MM.1S (cell line): ENCODE measurements around the gene SAP30BP.

ENCODE experiments used
- DNase-seq: peaks from one replicate; pipeline ENCODE4 v3.0.0-alpha.2; 2015
- H2AFZ ChIP-seq: fragments of 300-600 bp; sonication (generic); 2 replicates; pipeline ENCODE4 v1.6.0; 2016; ENCODE audit warnings: antibody characterized with exemption, low read length
- H3F3A ChIP-seq: fragments of 300-600 bp; sonication (generic); 2 replicates; pipeline ENCODE4 v1.6.1; 2016; ENCODE audit warnings: mild to moderate bottlenecking, antibody characterized with exemption, low read length, moderate library complexity, mixed read lengths; ENCODE audit not compliant: insufficient read depth
- H3K27ac ChIP-seq: fragments of 300-600 bp; sonication (generic); 2 replicates; pipeline ENCODE4 v1.5.1; 2016; ENCODE audit warnings: mild to moderate bottlenecking, low read length
- H3K27me3 ChIP-seq: fragments of 300-600 bp; sonication (generic); replicated peaks from 2 replicates; pipeline ENCODE4 v1.6.0; 2016; ENCODE audit warnings: low read length; ENCODE audit not compliant: insufficient read depth
- H3K36me3 ChIP-seq: fragments of 300-600 bp; sonication (generic); replicated peaks from 2 replicates; pipeline ENCODE4 v1.6.1; 2016; ENCODE audit warnings: mild to moderate bottlenecking, low read length, mixed read lengths; ENCODE audit not compliant: insufficient read depth
- H3K4me1 ChIP-seq: fragments of 300-600 bp; sonication (generic); 2 replicates; pipeline ENCODE4 v1.6.1; 2016; ENCODE audit warnings: low read length, mixed read lengths
- H3K4me2 ChIP-seq: fragments of 300-600 bp; sonication (generic); 2 replicates; pipeline ENCODE4 v1.6.0; 2016; ENCODE audit warnings: low read depth, low read length
- H3K4me3 ChIP-seq: fragments of 300-600 bp; sonication (generic); 2 replicates; pipeline ENCODE4 v1.5.1; 2016; ENCODE audit warnings: low read length, mixed read lengths
- H3K79me2 ChIP-seq: fragments of 300-600 bp; sonication (generic); 2 replicates; pipeline ENCODE4 v1.6.1; 2016; ENCODE audit warnings: mixed run types, low read length, mixed read lengths
- H3K9ac ChIP-seq: fragments of 300-600 bp; sonication (generic); 2 replicates; pipeline ENCODE4 v1.6.1; 2016; ENCODE audit warnings: low read length, mixed read lengths
- H3K9me2 ChIP-seq: fragments of 300-600 bp; sonication (generic); replicated peaks from 2 replicates; pipeline ENCODE4 v1.6.1; 2016; ENCODE audit warnings: mild to moderate bottlenecking, low read length, mixed read lengths; ENCODE audit not compliant: insufficient read depth
- H3K9me3 ChIP-seq: fragments of 300-600 bp; sonication (generic); replicated peaks from 2 replicates; pipeline ENCODE4 v1.6.1; 2016; ENCODE audit warnings: mild to moderate bottlenecking, low read length, mixed read lengths; ENCODE audit not compliant: insufficient read depth
- H4K20me1 ChIP-seq: fragments of 300-600 bp; sonication (generic); 2 replicates; pipeline ENCODE4 v1.6.1; 2016; ENCODE audit warnings: mild to moderate bottlenecking, low read length, moderate library complexity, mixed read lengths; ENCODE audit not compliant: insufficient read depth
- EZH2 ChIP-seq: fragments of 300-600 bp; sonication (generic); optimal IDR thresholded peaks from 2 replicates; pipeline ENCODE3; 2017; ENCODE audit warnings: low read depth, mild to moderate bottlenecking, antibody characterized with exemption, low read length, mixed read lengths
- EZH2phosphoT487 ChIP-seq: fragments of 300-600 bp; sonication (generic); IDR thresholded peaks from 2 replicates; pipeline ENCODE4 v1.6.1; 2018; ENCODE audit warnings: antibody characterized with exemption, low read length
- TF ChIP-seq, protein P1 (sequence below): fragments of 300-600 bp; sonication (generic); IDR thresholded peaks from 2 replicates; pipeline ENCODE4 v1.5.1; 2016; ENCODE audit warnings: antibody characterized with exemption, low read length, mixed read lengths

Gene SAP30BP

DNA sequence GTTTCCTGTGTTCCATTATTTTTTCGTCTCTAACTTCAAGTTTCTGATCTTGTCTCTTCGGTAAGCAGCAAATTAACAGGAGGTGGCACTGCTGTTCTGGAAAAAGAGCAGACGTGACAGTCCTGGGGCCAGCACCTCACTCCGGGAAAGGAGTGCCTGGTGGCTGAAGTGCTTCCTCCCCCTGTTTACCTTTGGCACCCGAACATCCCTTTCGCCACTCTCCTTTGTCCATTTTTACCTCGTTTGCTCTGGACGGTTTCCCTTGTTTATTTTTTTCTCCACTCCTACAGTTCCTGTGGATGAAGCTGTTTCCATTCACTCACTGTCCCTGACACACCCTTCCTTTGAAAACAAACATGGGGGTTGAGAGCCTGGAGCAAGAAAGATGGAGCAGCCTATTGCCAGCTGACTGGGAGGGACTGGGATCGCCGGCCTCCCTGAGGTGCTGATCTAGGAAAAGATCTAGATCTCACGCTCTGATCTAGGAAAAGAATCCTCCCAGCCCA is 12.6 kb downstream of the SAP30BP start:
- Histone ChIP-seq H3K9me2 (no peaks in the 10 kb centered on the region), H3K4me2 (no peak overlapping the region), H3K79me2 (peaks cover 78% of the 10 kb centered on the region), H3K9me3 (no peaks in the 10 kb centered on the region), H3K4me3 (no peak overlapping the region), H2AFZ (no peak overlapping the region), H4K20me1 (no peaks in the 10 kb centered on the region), H3K9ac (no peak overlapping the region), H3K27me3 (no peaks in the 10 kb centered on the region), H3K4me1 (no peaks in the 10 kb centered on the region), H3K27ac (no peak overlapping the region), H3F3A (peaks cover 1% of the 10 kb centered on the region; the same call in 1 of the 2 replicates), H3K36me3 (no peaks in the 10 kb centered on the region)
- TF ChIP-seq, protein P1, sequence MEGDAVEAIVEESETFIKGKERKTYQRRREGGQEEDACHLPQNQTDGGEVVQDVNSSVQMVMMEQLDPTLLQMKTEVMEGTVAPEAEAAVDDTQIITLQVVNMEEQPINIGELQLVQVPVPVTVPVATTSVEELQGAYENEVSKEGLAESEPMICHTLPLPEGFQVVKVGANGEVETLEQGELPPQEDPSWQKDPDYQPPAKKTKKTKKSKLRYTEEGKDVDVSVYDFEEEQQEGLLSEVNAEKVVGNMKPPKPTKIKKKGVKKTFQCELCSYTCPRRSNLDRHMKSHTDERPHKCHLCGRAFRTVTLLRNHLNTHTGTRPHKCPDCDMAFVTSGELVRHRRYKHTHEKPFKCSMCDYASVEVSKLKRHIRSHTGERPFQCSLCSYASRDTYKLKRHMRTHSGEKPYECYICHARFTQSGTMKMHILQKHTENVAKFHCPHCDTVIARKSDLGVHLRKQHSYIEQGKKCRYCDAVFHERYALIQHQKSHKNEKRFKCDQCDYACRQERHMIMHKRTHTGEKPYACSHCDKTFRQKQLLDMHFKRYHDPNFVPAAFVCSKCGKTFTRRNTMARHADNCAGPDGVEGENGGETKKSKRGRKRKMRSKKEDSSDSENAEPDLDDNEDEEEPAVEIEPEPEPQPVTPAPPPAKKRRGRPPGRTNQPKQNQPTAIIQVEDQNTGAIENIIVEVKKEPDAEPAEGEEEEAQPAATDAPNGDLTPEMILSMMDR = no peak
- TF ChIP-seq EZH2phosphoT487 (no peak), EZH2 (no peak)
- DNase-seq = no peak

DNA sequence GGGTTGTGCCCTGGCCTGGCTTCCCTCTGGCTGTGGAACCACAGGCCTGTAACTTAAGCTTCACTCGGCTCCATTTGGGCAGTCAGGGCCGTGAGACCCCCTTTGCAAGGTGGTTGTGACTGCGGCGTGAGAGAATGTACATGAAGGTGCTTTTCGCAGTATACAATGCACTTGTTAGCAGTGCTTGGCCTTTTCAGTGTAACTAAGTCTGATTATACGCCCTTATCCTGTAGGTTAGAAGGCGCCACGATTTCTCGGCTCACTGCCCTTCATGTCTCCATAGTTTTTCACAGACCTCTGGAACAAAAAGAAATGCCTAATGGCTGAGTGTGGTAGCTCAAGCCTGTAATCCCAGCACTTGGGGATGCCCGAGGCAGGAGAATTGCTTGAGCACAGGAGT is 13.3 kb downstream of the SAP30BP start:
- TF ChIP-seq EZH2 (no peak), EZH2phosphoT487 (no peak)
- TF ChIP-seq, protein P1 = no peak
- H3K9ac ChIP-seq = no peak overlapping the region
- H3K36me3 ChIP-seq = no peaks in the 10 kb centered on the region
- no peaks in the 10 kb centered on the region for H3K4me1 ChIP-seq
- H3K79me2 ChIP-seq = peaks cover 82% of the 10 kb centered on the region
- H3K27ac ChIP-seq = no peak overlapping the region
- no peak overlapping the region for H2AFZ ChIP-seq
- no peaks in the 10 kb centered on the region for H3K27me3 ChIP-seq
- H3K9me3 ChIP-seq = no peaks in the 10 kb centered on the region
- no peak overlapping the region for H3K4me2 ChIP-seq
- H3K9me2 ChIP-seq = no peaks in the 10 kb centered on the region
- no peaks in the 10 kb centered on the region for H3F3A ChIP-seq
- H3K4me3 ChIP-seq = no peak overlapping the region
- DNase-seq = no peak
- no peaks in the 10 kb centered on the region for H4K20me1 ChIP-seq

DNA sequence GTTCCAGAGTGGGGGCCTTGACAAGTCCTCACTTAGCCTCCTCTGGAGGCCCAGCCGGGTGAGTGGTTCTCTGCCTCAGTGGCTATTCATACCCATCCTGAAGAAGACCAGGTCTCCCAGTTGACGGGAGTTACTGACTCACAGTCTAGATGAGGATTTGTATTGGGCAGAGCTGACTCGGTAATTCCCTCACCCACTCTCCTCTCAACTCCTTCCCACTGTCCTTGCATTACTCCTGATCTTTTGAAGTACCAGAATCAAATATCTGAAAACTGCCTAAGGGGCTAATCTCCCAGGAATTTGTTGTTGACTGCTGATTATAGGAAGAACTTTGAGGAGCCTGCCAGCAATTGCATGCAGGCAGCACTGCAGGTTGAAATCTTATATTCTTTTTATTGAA is 14.2 kb downstream of the SAP30BP start:
- no peaks in the 10 kb centered on the region for H3K27me3 ChIP-seq
- no peak overlapping the region for H3K9ac ChIP-seq
- DNase-seq = no peak
- no peaks in the 10 kb centered on the region for H3F3A ChIP-seq
- H3K9me2 ChIP-seq = no peaks in the 10 kb centered on the region
- no peaks in the 10 kb centered on the region for H3K4me1 ChIP-seq
- TF ChIP-seq, protein P1 = no peak
- TF ChIP-seq EZH2phosphoT487 (no peak), EZH2 (no peak)
- H3K4me2 ChIP-seq = no peak overlapping the region
- H3K36me3 ChIP-seq = no peaks in the 10 kb centered on the region
- H2AFZ ChIP-seq = no peak overlapping the region
- H3K4me3 ChIP-seq = no peak overlapping the region
- no peak overlapping the region for H3K27ac ChIP-seq
- H4K20me1 ChIP-seq = no peaks in the 10 kb centered on the region
- H3K9me3 ChIP-seq = no peaks in the 10 kb centered on the region
- H3K79me2 ChIP-seq = peaks cover 82% of the 10 kb centered on the region
